Nucleus accumbens (tissue), 56 donors: ENCODE measurements around the gene NPEPPS.
A peak's percentile ranks its signal among the peaks of the same experiment; 100 is the strongest.

Experiments
- DNase-seq, 56 donors: peaks; one replicate each; lab custom pipeline; 2025; lab: John Stamatoyannopoulos, UW

Gene NPEPPS

GRCh38 chr17:47660064-47660492 is 129.2 kb downstream of the NPEPPS start:
- DNase-seq = no peak

- DNase-seq = peak in 41 of 56 donors; percentile 1 to 71 (median 19)
These were observed 133.2 kb downstream of the NPEPPS start for GRCh38 chr17:47663912-47664623.

GRCh38 chr17:47664624-47664941 is 133.7 kb downstream of the NPEPPS start:
- no peak for DNase-seq

- DNase-seq = no peak
These were observed 134.7 kb downstream of the NPEPPS start for GRCh38 chr17:47665655-47666054.

GRCh38 chr17:47669081-47669480 is 138.2 kb downstream of the NPEPPS start:
- no peak for DNase-seq

- no peak for DNase-seq
These were observed 139.2 kb downstream of the NPEPPS start for GRCh38 chr17:47670064-47670463.
